VCaP (cell line): ENCODE data around the gene HERPUD2.
"Not testable (repeated sequence)": the region's sequence is repeated elsewhere in the genome, so short reads cannot be mapped to it uniquely, and the experiment has no call there.

ENCODE experiments used
- H3K27ac ChIP-seq: fragments of 450-650 bp; 2 replicates; pipeline ENCODE4 v1.5.1; 2017
- TF ChIP-seq, protein P1 (sequence below): fragments of 450-650 bp; conservative IDR thresholded peaks from 2 replicates; pipeline ENCODE4 v1.5.1; 2017; ENCODE audit warnings: mild to moderate bottlenecking, moderate library complexity

HERPUD2 gene

DNA sequence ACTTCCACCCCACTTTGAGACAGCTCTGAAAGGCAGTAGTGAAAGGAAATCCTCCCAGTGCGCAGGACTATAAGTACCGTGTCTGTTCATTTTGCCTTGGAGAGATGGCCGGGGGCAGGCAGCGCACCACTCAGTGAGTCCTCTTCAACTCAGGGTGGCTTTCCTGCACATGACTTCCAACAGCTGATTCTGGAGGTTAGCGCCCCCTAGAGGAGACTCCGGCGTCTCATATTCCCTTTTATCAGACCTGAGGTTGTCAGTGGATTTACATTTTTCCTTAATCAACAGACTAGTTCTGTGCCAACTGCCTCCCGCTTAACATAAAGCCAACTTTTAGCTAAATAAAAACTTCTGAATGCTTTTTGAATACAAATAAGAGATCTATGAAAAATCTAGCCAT, 101.0 kb downstream of the HERPUD2 start:
- TF ChIP-seq, protein P1, sequence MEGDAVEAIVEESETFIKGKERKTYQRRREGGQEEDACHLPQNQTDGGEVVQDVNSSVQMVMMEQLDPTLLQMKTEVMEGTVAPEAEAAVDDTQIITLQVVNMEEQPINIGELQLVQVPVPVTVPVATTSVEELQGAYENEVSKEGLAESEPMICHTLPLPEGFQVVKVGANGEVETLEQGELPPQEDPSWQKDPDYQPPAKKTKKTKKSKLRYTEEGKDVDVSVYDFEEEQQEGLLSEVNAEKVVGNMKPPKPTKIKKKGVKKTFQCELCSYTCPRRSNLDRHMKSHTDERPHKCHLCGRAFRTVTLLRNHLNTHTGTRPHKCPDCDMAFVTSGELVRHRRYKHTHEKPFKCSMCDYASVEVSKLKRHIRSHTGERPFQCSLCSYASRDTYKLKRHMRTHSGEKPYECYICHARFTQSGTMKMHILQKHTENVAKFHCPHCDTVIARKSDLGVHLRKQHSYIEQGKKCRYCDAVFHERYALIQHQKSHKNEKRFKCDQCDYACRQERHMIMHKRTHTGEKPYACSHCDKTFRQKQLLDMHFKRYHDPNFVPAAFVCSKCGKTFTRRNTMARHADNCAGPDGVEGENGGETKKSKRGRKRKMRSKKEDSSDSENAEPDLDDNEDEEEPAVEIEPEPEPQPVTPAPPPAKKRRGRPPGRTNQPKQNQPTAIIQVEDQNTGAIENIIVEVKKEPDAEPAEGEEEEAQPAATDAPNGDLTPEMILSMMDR: no peak
- H3K27ac ChIP-seq: no peak overlapping the region

DNA sequence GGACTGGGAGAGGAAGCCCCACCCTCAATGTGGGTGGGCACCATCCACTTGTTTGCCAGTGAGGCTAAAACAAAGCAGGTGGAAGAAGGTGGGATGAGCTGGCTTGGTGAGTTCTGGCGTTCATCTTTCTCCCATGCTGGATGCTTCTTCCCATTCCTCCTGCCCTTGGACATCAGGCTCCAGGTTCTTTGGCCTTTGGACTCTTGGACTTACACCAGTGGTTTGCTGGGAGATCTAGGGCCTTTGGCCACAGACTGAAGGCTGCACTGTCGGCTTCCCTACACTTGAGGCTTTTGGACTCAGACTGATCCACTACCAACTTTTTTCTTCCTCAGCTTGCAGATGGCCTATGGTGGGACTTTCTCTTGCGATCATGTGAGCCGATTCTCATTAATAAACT, 106.3 kb downstream of the HERPUD2 start:
- TF ChIP-seq, protein P1: no peak

DNA sequence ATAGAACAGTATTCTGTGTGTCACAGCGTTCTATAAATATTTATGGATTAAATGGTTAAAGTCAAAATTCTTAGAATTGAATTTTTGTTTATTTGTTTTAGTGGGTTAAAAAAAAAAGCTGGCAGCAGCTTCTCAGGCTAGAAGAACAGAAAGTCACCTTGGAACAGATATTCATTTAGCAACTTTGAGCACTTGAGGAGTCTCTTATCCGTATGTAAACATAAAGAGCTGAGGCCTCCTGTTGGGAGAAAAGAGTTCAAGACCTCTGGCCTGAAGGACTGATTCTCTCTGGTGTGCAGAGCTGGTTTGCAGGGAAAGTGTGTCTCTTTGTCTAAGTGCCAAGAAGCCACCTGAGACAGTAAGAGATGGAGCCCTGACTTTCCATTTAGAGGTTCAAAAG, 109.9 kb downstream of the HERPUD2 start:
- TF ChIP-seq, protein P1: no peak
- H3K27ac ChIP-seq: no peak overlapping the region

More for the DNA sequence above, 106.3 kb downstream of the HERPUD2 start:
- no peak overlapping the region for H3K27ac ChIP-seq

DNA sequence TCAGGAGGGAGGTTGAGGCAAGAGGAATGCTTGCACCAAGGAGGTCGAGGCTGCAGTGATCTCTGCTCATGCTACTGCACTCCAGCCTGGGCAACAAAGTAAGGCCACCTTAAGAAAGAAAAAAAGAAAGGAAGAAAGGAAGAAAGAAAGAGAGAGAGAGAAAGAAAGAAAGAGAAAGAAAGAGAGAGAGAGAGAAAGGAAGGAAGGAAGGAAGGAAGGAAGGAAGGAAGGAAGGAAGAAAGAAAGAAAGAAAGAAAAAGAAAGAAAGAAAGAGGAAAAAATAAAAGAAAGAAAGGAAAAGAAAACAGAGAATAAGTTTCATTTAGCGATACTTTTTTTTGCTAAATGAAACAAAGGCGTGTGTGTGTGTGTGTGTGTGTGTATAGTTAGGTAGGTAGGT, 110.4 kb downstream of the HERPUD2 start:
- H3K27ac ChIP-seq: not testable (repeated sequence)
